ENCODE data around the gene MS4A15.
"Not testable (repeated sequence)": the region's sequence is repeated elsewhere in the genome, so short reads cannot be mapped to it uniquely, and the experiment has no call there.

MS4A15 gene

DNA sequence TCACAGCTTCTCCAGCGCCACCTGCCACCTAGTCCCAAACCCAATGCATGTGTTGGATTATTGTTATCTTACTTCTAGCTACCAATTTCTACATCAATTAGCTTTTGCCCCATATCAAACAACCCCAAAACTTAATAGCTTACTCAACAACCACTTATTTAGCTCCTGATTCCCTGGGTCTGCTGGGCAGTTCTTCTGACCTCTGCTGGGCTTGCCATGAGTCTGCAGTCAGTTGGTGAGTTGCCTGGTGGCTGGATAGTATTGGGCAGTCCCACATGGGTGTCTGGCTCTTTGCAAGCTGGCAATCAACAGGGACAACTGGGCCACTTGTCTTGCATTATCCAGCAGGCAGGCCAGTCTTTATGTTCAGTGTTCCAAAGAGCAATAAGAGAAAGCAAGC, 13.6 kb upstream of the MS4A15 start:
- no peaks in the 10 kb centered on the region for H3K4me1 Mint-ChIP-seq
- DNase-seq (ENCODE audit: low spot score in 2 of 2) = no peak
- no peak overlapping the region for H3K27ac Mint-ChIP-seq
- no peaks in the 10 kb centered on the region for H3K36me3 Mint-ChIP-seq
- H3K9me3 Mint-ChIP-seq = peaks cover 3% of the 10 kb centered on the region
- no peak overlapping the region for H3K4me3 Mint-ChIP-seq
- ATAC-seq = no peak

DNA sequence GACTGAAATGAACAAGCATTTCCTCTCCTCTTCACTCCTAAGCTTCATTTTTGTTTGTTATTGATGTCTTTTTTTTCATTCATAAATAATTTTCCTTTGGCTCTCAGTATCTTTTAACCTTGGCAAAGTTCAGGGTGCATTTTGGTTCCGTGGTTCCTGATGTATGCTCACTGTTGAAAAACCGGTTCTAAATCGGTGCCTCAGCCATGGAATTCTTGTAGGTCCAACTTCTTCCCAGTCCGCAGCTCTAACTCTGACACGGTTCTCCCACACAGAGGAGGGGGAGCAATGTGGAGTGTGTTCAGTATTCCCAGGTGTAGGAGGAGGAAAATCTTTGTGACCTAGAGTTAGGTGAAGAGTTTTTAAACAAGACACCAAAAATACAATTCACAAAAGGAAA, 12.6 kb upstream of the MS4A15 start:
- H3K27ac Mint-ChIP-seq = no peak overlapping the region
- no peak for DNase-seq (ENCODE audit: low spot score in 2 of 2)
- H3K9me3 Mint-ChIP-seq = peaks cover 3% of the 10 kb centered on the region
- no peaks in the 10 kb centered on the region for H3K36me3 Mint-ChIP-seq
- ATAC-seq = no peak
- no peaks in the 10 kb centered on the region for H3K4me1 Mint-ChIP-seq
- no peak overlapping the region for H3K4me3 Mint-ChIP-seq

DNA sequence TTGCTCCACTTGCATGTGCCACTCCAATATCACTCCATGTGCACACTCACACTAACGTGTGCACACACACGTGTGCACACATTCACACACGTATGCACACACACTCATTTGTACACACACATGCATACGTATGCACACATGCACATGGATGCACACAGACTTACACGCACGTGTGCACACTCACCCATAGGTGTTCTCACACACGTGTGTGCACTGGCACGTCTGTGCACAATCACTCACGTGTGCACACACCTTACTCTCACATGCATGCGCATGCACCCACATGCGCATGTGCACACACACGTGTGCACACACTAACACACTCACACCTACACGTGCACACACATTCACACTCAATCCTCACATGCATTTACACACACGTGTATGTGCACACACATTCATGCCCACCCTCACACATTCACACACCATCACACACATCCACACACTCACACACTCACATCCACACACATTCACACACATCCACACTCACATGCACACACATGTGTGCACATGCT, 9.3 kb upstream of the MS4A15 start:
- Mint-ChIP-seq H3K4me3 (no peak overlapping the region), H3K9me3 (peaks cover 3% of the 10 kb centered on the region), H3K4me1 (no peaks in the 10 kb centered on the region), H3K27ac (no peak overlapping the region), H3K36me3 (no peaks in the 10 kb centered on the region)
- ATAC-seq (no peak), DNase-seq (ENCODE audit: low spot score in 2 of 2) (no peak)

DNA sequence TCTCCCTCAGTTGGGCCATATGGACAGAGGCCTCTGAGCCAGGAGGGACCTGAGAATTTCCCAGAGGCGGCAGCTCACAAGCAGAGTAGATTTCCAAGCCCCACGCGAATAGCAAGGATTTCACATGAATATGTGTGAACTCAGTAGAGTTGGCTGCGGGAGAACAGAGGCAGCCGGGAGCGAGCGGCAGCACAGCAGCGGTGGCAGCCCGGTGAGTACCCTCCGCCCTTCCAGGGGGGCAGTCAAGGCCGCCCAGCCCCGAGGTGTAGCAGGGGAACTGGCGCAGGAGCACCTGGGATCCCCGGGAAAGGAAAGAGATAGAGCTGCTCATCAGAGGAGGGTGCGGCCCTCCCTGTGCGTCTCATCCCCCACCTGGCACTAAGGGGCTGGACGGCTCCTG, 8.4 kb upstream of the MS4A15 start:
- Mint-ChIP-seq H3K27ac (no peak overlapping the region), H3K9me3 (peaks cover 3% of the 10 kb centered on the region), H3K36me3 (no peaks in the 10 kb centered on the region), H3K4me3 (no peak overlapping the region), H3K4me1 (no peaks in the 10 kb centered on the region)
- DNase-seq (ENCODE audit: low spot score in 2 of 2) = no peak
- no peak for ATAC-seq

DNA sequence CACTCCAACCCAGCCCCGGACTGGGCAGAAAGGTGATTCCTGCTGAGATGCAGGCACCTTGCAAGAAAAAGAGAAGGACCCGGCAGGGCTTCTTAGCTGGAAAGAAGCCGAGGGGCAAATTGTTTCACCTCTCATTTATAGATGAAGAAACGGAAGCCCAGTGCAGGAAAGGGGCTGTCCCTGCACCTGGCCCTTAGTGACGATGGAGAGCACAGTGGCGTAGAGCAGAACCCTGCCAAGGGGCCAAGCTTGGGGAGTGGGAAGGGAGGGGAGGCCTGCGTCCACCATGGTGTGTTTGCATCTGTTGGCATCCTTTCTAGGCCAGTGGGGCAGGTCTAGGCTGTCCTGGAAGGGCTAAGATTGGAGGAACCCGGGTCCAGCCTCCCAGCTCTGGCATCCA, 7.8 kb upstream of the MS4A15 start:
- Mint-ChIP-seq H3K4me1 (no peaks in the 10 kb centered on the region), H3K9me3 (peaks cover 3% of the 10 kb centered on the region), H3K36me3 (no peaks in the 10 kb centered on the region), H3K4me3 (no peak overlapping the region), H3K27ac (no peak overlapping the region)
- DNase-seq (ENCODE audit: low spot score in 2 of 2) (no peak), ATAC-seq (no peak)

DNA sequence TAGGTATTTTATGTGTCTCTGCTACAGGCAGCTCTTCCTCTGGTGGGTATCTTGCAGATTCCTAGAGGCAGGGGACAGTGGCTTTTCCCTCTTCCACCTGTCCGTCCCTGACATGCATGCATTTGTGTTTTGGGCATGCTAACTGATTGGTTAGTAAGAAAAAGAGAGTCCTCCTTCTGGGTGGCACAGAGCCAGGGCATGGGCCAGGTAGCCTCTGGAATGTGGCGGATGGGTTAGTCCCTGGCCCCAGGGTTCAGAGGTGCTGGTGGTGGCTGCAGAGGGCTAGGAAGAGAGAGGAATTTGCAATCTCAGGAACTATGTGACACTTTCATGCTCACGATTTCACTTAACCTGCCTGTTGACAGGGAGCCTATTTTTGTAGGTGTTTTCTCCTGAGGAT, 5.8 kb upstream of the MS4A15 start:
- Mint-ChIP-seq H3K9me3 (peaks cover 3% of the 10 kb centered on the region), H3K4me1 (no peaks in the 10 kb centered on the region), H3K4me3 (no peak overlapping the region), H3K27ac (no peak overlapping the region), H3K36me3 (no peaks in the 10 kb centered on the region)
- DNase-seq (ENCODE audit: low spot score in 2 of 2) (no peak), ATAC-seq (no peak)

DNA sequence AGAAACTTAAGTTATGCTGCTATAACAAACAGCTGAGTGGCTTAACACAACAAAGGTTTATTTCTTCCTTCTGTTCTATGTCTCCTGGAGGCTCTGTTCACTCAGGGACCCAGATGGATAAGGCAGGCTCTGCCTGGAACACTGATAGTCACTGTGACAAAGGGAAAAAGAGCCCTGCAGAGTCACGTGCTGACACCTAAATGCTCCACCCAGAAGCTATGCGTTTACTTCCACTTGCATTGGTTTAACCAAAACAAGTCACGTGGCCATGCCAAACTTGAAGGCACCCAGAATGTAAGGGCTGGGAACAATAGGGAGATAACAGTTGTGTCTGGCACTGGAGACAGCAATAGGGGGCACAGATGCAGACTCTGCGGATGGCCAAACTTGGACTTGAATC, 3.4 kb upstream of the MS4A15 start:
- Mint-ChIP-seq H3K27ac (no peak overlapping the region), H3K9me3 (no peaks in the 10 kb centered on the region), H3K4me3 (no peak overlapping the region), H3K36me3 (no peaks in the 10 kb centered on the region), H3K4me1 (no peaks in the 10 kb centered on the region)
- no peak for DNase-seq (ENCODE audit: low spot score in 2 of 2)
- no peak for ATAC-seq

DNA sequence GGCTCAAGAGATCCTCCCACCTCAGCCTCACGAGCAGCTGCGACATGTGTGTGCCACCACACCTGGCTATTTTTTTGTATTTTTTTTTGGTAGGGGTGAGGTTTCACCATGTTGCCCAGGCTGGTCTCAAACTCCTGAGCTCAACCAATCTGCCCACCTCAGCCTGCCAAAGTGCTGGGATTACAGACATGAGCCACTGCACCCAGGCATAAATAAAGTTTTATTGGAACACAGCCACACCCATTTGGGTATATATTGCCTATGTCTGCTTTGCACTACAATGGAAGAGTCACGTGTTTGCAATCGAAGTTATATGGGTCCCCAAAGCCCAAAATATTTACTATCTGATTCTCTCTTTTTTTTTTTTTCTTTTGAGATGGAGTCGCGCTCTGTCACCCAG, 1.8 kb upstream of the MS4A15 start:
- Mint-ChIP-seq H3K36me3 (no peaks in the 10 kb centered on the region), H3K4me3 (no peak overlapping the region), H3K4me1 (no peaks in the 10 kb centered on the region), H3K27ac (no peak overlapping the region), H3K9me3 (no peaks in the 10 kb centered on the region)
- ATAC-seq (no peak), DNase-seq (ENCODE audit: low spot score in 2 of 2) (no peak)

DNA sequence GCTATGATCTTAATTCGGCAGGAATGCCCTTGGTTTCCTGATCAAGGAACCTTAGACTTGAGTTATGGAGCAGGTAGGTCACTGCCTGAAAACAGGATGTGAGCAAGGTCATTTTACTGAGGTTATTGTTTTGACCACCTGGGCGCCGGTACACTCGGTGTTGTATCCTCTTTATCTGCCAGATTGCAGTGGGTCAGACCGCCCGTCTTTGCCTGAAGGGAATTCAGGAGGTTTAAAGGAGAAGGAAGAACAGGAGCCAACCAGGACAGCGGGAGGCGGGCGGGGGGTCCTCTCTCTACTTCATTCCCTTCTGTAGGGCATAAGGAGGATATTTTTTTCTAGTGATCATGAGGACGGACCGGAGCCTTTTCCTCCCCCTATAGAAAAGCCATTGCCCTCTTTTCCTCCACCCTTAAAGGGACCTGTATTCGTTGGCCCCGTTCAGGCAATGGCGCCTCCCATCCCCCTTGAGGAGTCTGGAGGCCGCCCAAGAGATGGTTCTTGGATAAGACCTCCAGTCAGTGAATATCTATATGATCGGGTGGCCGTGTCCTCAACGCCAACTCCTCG, 649 bp downstream of the MS4A15 start:
- H3K27ac Mint-ChIP-seq = no peak overlapping the region
- no peaks in the 10 kb centered on the region for H3K36me3 Mint-ChIP-seq
- no peak overlapping the region for H3K4me3 Mint-ChIP-seq
- DNase-seq (ENCODE audit: low spot score in 2 of 2) (no peak), ATAC-seq (no peak)
- H3K9me3 Mint-ChIP-seq = no peaks in the 10 kb centered on the region
- no peaks in the 10 kb centered on the region for H3K4me1 Mint-ChIP-seq

DNA sequence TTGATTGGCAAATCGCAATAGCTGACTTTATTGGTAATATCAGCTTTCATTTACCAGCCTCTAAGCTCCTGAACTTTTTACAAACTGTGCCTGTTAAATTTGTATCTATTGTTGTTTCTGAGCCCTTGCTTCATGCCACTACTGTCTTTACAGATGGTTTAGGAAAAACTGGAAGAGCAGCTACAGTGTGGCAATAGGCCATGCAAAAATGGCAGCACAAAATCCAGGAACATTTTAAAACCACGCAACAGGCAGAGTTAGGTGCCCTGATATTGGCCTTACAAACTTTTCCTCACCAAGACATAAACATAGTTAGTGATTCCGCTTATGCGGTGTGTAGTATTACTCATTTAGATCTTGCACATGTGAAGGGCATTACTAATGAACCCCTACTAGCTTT, 2.0 kb downstream of the MS4A15 start:
- H3K9me3 Mint-ChIP-seq; H3K4me3 Mint-ChIP-seq; H3K36me3 Mint-ChIP-seq; H3K4me1 Mint-ChIP-seq; DNase-seq (ENCODE audit: low spot score in 2 of 2); H3K27ac Mint-ChIP-seq; ATAC-seq: not testable (repeated sequence)

DNA sequence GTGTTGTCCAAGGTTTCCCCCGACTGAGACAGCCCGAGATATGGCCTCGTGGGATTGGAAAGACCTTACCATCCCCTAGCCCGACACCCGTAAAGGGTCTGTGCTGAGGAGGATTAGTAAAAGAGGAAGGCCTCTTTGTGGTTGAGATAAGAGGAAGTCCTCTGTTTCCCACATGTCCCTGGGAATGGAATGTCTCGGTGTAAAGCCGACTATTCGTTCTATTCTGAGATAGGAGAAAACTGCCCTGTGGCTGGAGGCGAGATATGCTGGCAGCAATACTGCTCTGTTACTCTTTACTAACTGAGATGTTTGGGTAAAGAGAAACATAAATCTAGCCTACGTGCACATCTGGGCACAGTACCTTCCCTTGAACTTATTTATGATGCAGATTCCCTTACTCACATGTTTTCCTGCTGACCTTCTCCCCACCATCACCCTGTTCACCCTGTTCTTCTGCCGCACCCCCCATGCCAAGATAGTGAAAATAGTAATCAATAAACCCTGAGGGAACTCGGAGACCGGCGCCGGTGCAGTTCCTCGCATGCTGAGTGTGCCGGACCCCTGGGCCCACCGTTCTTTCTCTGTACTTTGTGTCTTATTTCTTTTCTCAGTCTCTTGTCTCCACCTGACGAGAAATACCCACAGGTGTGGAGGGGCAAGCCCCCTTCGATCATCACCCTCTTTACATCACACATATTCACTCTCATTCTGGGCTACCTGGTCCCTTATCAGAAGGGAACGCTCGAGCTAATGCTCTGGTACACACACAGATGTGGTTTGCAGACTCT, 3.0 kb downstream of the MS4A15 start:
- not testable (repeated sequence) for ATAC-seq; H3K4me1 Mint-ChIP-seq; H3K36me3 Mint-ChIP-seq; H3K4me3 Mint-ChIP-seq; H3K9me3 Mint-ChIP-seq; DNase-seq (ENCODE audit: low spot score in 2 of 2); H3K27ac Mint-ChIP-seq

DNA sequence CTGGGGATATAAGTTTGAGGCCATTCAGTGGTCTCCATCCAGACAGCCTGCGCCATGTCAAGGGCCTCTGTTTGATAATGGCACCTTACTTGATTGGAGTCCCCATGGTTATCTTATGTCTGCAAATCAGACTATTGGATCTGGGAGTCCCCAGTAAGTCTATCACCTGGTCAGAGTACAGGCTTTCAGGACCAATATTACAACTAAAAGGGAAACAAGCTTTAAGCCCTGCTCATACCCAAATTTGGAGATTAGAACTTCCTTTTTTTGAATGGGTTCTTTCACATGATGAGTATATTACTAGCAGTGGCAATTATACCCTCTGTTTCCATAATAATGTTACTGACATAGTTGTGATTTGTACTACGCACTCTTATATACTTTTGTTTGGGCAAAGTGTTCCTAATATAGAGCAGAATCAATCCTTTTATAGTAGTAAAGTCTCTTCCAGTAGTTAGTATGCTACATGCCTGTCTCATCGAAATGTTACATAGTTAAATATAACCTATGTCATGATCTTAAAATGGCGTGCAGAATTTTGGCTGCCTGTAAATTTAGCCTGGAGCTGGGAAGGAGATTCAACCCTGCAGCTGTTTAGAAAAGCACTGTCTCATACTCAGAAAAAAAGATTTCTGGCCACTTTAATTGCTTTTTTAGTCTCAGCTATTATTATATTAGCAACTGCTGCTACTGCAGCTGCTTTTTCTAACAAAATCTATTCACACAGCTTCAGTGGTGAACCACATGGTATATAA, 4.9 kb downstream of the MS4A15 start:
- Mint-ChIP-seq H3K36me3 (no peaks in the 10 kb centered on the region), H3K9me3 (no peaks in the 10 kb centered on the region), H3K4me1 (peaks cover 5% of the 10 kb centered on the region), H3K4me3 (no peak overlapping the region), H3K27ac (no peak overlapping the region)
- no peak for DNase-seq (ENCODE audit: low spot score in 2 of 2)
- ATAC-seq = no peak

DNA sequence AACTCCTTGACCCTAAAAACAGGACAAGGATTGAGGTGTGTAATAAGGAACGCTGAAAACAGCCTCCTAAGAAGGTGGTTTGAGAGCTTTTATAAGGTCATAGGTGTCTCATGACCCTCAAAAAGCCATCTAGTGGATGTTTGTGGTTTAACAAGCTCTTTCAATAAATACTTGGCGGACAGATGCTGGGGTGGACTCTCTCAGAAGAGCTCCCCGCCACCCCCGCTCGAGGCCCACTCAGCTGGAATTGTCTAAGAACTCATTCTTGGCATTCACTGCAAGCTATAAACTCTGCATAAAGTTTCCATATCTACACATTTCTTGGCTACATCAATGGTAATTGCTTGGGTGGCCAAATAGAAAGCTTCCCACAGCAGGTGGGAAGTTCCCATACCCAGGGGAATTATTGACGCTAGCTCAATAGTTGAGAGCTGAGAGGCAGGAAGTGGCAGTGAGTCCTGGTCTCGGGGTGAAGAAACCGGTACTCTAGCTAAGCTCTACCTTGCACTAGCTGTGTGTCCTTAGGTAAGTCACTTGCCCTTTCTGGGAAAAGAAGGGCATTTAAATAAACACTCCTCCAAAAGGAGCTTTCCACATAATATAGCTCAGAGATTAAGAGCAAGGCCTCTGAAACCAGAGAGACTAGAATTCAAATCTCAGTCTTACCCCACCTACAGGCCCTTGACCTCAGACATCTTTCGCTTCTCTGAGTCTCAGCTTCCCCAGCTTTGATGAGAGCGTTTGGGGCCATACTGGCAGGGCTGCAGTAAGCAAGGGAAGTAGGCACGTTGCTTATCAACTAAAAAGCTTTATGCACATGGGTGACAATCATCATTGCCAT, 6.4 kb downstream of the MS4A15 start:
- H3K4me3 Mint-ChIP-seq = no peak overlapping the region
- no peaks in the 10 kb centered on the region for H3K36me3 Mint-ChIP-seq
- H3K27ac Mint-ChIP-seq = no peak overlapping the region
- DNase-seq (ENCODE audit: low spot score in 2 of 2) (no peak), ATAC-seq (peak; percentile 48)
- no peaks in the 10 kb centered on the region for H3K9me3 Mint-ChIP-seq
- H3K4me1 Mint-ChIP-seq = peaks cover 5% of the 10 kb centered on the region

DNA sequence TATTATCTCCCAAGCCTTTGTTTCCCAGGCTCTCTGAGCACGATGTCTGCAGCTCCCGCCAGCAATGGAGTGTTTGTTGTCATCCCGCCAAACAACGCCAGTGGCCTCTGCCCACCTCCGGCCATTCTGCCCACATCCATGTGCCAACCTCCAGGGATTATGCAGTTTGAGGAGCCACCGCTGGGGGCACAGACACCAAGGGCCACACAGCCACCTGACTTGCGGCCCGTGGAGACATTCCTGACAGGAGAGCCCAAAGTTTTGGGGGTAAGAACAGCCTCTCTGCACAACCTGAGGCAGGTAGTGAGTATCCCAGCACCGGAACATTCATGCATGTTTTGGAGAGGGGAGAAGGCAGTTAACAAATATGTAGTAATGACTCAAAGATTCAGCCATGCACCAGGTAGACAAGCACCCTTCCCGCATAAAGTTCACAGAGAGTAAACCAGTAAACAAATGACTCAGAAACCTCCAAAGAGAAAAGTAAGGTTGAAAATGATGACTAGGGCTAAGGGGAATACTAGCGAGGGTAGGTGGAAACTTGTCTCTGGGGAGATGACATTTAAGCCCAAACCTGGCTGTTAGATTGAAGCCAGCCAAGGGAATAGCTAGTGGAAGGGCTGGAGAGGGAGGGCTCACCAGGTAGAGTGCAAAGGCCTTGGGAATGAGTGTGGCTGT, 7.2 kb downstream of the MS4A15 start:
- no peak overlapping the region for H3K4me3 Mint-ChIP-seq
- H3K36me3 Mint-ChIP-seq = no peaks in the 10 kb centered on the region
- no peaks in the 10 kb centered on the region for H3K9me3 Mint-ChIP-seq
- ATAC-seq = peak; percentile 52
- no peak overlapping the region for H3K27ac Mint-ChIP-seq
- no peak for DNase-seq (ENCODE audit: low spot score in 2 of 2)
- H3K4me1 Mint-ChIP-seq = peaks cover 5% of the 10 kb centered on the region

DNA sequence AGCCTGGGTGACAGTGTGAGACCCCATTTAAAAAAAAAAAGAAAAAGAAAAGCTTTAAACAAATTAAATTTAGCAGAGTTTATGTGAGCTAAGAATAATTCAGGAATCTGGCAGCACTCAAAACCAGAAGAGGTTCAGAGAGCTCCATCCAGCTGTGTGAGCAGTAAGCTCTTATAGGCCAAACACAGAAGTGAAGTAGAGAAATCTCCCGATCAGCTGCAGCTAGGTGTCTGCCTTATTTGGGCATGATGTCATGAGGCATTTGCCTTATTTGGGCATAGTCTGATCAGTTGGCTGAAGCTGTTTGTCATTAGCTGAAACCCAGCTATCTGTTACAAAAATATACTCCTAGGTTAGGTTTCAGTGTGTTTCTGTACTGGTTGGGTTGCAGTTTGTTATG, 8.2 kb downstream of the MS4A15 start:
- Mint-ChIP-seq H3K36me3 (no peaks in the 10 kb centered on the region), H3K4me1 (peaks cover 5% of the 10 kb centered on the region), H3K4me3 (no peak overlapping the region), H3K27ac (no peak overlapping the region), H3K9me3 (no peaks in the 10 kb centered on the region)
- DNase-seq (ENCODE audit: low spot score in 2 of 2) = no peak
- ATAC-seq = no peak

Data from stimulated activated effector memory CD8-positive, alpha-beta T cell treated with anti-CD3 and anti-CD28 coated beads, Interleukin-12 subunit alpha, Interleukin-12 subunit beta, amount 100 ng/mL, for 72 hours (primary cell).